Body of pancreas (tissue), 4 donors: ENCODE results near the gene SLC19A1. TPM values are rescaled to one million over a fixed set of nuclear protein-coding genes. Genes with fewer than 3 reads are reported as not detected.
"Not testable (repeated sequence)": the region's sequence is repeated elsewhere in the genome, so short reads cannot be mapped to it uniquely, and the experiment has no call there.

ENCODE experiments used
- ATAC-seq: fragments of 150-250 bp; one replicate; pipeline ENCODE4 v1.9.1; 2016
- DNase-seq, 4 donors: peaks; one replicate each; pipeline ENCODE4 v3.0.0-alpha.2; 2019
- H3K27ac ChIP-seq, 4 donors: fragments of 200-600 bp; sonication (generic); 1 replicate in 3 of 4; 2 replicates in 1 of 4; pipeline versions ENCODE4 v1.5.1 to v1.6.1; 2016 to 2019; ENCODE audit warnings: mild to moderate bottlenecking in 1 of 4, mixed read lengths in 1 of 4, moderate library complexity in 1 of 4
- H3K27me3 ChIP-seq, 2 donors: fragments of 200-600 bp; sonication (generic); one replicate each; pipeline ENCODE4 v1.6.0; 2016; ENCODE audit warnings: mild to moderate bottlenecking in 1 of 2
- H3K36me3 ChIP-seq, 2 donors: fragments of 200-600 bp; sonication (generic); replicated peaks in 1 of 2; 2 replicates each; pipeline ENCODE4 v1.5.1; 2016; ENCODE audit warnings: low read depth in 2 of 2; ENCODE audit not compliant: insufficient read depth in 1 of 2
- H3K4me1 ChIP-seq: fragments of 200-600 bp; sonication (generic); one replicate; pipeline ENCODE4 v1.6.0; 2016
- H3K4me3 ChIP-seq, 2 donors: fragments of 200-600 bp; sonication (generic); 1 replicate in 1 of 2; 2 replicates in 1 of 2; pipeline ENCODE4 v1.5.1; 2016 to 2019
- H3K9me3 ChIP-seq, 3 donors: fragments of 200-600 bp; sonication (generic); 1 replicate in 2 of 3; 2 replicates in 1 of 3; pipeline ENCODE4 v1.5.1; 2016
- POLR2A ChIP-seq, 3 donors: fragments of 450-650 bp; IDR thresholded peaks; one replicate each; pipeline ENCODE4 v1.6.1; 2016; ENCODE audit warnings: antibody characterized with exemption in 3 of 3, mild to moderate bottlenecking in 2 of 3
- WGBS, 2 donors: methylation state at CpG; one replicate each; pipeline ENCODE4 v1.1.5; 2017; 5-methylcytosine and 5-hydroxymethylcytosine counted together
- intact Hi-C: fragments of 100-400 bp; cut with DNase I; formaldehyde crosslinking; loops from one replicate; pipeline ENCODE4 v1.15.1; 2023
- total RNA-seq, 2 donors: library from RNA; depleted of rRNA; stranded (reverse); fragments of >200 nt; gene quantifications; one replicate each; pipeline ENCODE4 v1.1.0, GENCODE V29; 2016
- TF ChIP-seq, protein P1 (sequence below), 7 experiments: fragments of 450-650 bp in 4 of 7; fragments of 200-600 bp in 3 of 7; sonication (generic) in 3 of 7; IDR thresholded peaks; one replicate each; pipeline ENCODE4 v1.5.1; 2016 to 2019; ENCODE audit warnings: antibody characterized with exemption in 7 of 7

SLC19A1 gene
- total RNA-seq, 2 donors from 2014 or later = 2.6 to 7.0 TPM

DNA sequence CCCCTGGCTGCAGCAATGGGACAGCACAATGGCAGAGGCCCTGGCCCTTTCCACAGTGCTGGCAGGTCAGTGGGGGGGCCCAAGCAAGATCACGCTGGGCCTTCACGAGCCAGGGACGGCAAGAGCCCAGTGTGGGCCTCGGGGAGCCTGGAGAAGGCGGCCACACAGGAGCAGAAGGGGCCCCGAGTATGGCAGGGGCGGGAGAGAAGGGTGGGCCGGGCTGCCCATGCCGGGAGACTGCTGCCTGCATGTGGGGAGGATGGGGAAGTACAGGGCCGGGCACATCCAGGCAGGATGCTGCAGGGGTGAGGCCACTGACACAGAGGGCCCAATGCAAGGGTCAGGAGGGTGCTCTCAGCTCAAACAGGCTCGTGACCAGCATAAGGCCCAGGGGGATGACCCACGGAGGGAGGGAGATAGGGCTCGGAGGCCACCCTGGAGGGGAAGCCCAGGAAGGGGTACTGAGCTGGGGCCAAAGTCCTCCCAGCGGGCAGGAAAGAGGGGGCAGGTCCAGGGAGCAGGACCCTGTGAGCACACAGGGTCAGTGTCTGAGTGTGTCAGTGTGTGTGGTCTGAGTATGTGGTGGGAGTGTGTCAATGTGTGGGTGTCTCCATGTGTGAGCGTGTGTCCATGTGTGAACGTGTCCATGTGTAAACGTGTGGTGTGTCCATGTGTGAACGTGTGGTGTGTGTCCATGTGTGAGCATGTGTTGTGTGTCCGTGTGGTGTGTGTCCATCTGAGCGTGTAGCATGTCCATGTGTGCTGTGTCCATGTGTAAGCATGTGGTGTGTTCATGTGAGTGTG is 13.1 kb downstream of the SLC19A1 start:
- 85 to 90% methylated on average over 19 to 20 of the region's 20 CpGs for WGBS, 2 donors
- DNase-seq = peak in 1 of 4 donors; percentile 5
- no peak overlapping the region for H3K27ac ChIP-seq

DNA sequence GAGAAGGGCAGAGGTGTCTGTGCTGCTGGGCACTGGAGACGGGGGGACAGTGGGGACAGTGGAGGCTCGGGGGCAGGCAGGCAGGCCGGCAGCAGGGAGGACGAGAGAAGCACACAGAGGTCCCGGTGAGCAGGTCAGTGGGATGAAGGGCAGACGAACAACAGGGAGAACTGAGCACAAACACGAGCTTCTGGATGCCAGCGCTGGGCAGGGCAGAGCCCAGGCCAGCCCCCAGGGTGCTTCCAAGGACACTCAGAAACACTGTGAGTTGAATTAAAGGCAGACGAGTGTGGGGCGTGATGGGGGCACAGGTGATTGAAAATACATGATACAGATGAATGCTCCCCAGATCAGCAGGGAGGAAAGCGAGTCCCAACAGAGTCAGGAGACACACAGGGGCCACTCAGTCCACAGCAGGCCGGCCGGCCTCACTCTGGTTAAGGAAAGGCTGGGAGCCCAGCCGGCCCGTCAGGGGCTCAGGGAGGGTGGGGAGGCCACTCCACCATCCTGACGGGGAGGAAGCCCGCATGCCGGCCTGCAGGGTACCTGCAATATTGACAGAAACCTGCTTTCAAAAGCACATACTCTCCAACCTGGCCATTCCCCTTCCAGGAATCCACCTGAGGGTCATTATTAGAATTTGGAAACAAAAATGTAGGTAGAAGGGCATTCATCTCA is 14.1 kb downstream of the SLC19A1 start:
- TF ChIP-seq, protein P1, sequence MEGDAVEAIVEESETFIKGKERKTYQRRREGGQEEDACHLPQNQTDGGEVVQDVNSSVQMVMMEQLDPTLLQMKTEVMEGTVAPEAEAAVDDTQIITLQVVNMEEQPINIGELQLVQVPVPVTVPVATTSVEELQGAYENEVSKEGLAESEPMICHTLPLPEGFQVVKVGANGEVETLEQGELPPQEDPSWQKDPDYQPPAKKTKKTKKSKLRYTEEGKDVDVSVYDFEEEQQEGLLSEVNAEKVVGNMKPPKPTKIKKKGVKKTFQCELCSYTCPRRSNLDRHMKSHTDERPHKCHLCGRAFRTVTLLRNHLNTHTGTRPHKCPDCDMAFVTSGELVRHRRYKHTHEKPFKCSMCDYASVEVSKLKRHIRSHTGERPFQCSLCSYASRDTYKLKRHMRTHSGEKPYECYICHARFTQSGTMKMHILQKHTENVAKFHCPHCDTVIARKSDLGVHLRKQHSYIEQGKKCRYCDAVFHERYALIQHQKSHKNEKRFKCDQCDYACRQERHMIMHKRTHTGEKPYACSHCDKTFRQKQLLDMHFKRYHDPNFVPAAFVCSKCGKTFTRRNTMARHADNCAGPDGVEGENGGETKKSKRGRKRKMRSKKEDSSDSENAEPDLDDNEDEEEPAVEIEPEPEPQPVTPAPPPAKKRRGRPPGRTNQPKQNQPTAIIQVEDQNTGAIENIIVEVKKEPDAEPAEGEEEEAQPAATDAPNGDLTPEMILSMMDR (IDR thresholded peaks at IDR 0.05) = no peak
- TF ChIP-seq POLR2A (IDR thresholded peaks at IDR 0.05) = no peak
- DNase-seq = peak in 1 of 4 donors; percentile 6
- Histone ChIP-seq H3K9me3 (no peaks in the 10 kb centered on the region), H3K27me3 (no peaks in the 10 kb centered on the region), H3K27ac (no peak overlapping the region), H3K36me3 (no peaks in the 10 kb centered on the region), H3K4me3 (no peak overlapping the region), H3K4me1 (peaks cover 10% of the 10 kb centered on the region)
- intact Hi-C loops = no loop called here
- 90% methylated on average over 16 to 18 of the region's 18 CpGs for WGBS, 2 donors
- no peak for ATAC-seq

More for the DNA sequence above, 13.1 kb downstream of the SLC19A1 start:
- intact Hi-C loops = no loop called here
- Histone ChIP-seq H3K4me1 (peaks cover 10% of the 10 kb centered on the region), H3K27me3 (no peaks in the 10 kb centered on the region), H3K9me3 (no peaks in the 10 kb centered on the region), H3K4me3 (no peak overlapping the region), H3K36me3 (no peaks in the 10 kb centered on the region)
- ATAC-seq = no peak
- TF ChIP-seq POLR2A (IDR thresholded peaks at IDR 0.05) = no peak
- TF ChIP-seq, protein P1 (IDR thresholded peaks at IDR 0.05) = no peak

- peak in 2 of 4 donors; percentile 5 to 14 for DNase-seq
- H3K4me3 ChIP-seq, H3K27me3 ChIP-seq, H3K27ac ChIP-seq, intact Hi-C loops, ATAC-seq, H3K36me3 ChIP-seq, H3K9me3 ChIP-seq: not testable (repeated sequence)
- 80 to 86% methylated on average over 10 to 19 of the region's 19 CpGs for WGBS, 2 donors
- H3K4me1 ChIP-seq = peaks cover 10% of the 10 kb centered on the region
Measured at GRCh38 chr21:45527151-45527999, 14.9 kb downstream of the SLC19A1 start.

GRCh38 chr21:45525910-45526306 is 16.3 kb downstream of the SLC19A1 start:
- Histone ChIP-seq H3K36me3 (no peaks in the 10 kb centered on the region), H3K4me1 (peaks cover 10% of the 10 kb centered on the region), H3K27me3 (no peaks in the 10 kb centered on the region), H3K27ac (no peak overlapping the region), H3K9me3 (no peaks in the 10 kb centered on the region), H3K4me3 (no peak overlapping the region)
- TF ChIP-seq, protein P1 (IDR thresholded peaks at IDR 0.05) = no peak
- no peak for TF ChIP-seq POLR2A (IDR thresholded peaks at IDR 0.05)
- 90 to 94% methylated on average over 6 to 11 of the region's 11 CpGs for WGBS, 2 donors
- intact Hi-C loops = no loop called here
- DNase-seq (peak in 1 of 4 donors; percentile 2), ATAC-seq (no peak)
